Glutamatergic neuron (in vitro differentiated cells): ENCODE measurements around the gene CLSTN2. TPM values are rescaled to one million over a fixed set of nuclear protein-coding genes. Genes with fewer than 3 reads are reported as not detected.

ENCODE experiments used
- DNase-seq: peaks from one replicate; pipeline ENCODE4 v3.0.0; 2022
- H3K27ac Mint-ChIP-seq: one replicate; pipeline ENCODE4 v1.8.0; 2020; ENCODE audit warnings: mild to moderate bottlenecking, mixed read lengths, inconsistent platforms; ENCODE audit not compliant: unreplicated experiment
- H3K27me3 Mint-ChIP-seq: one replicate; pipeline ENCODE4 v1.8.0; 2020; ENCODE audit warnings: mild to moderate bottlenecking, moderate library complexity, mixed read lengths, inconsistent platforms; ENCODE audit not compliant: unreplicated experiment
- H3K36me3 Mint-ChIP-seq: one replicate; pipeline ENCODE4 v1.8.0; 2020; ENCODE audit warnings: mild to moderate bottlenecking, mixed read lengths, inconsistent platforms; ENCODE audit not compliant: unreplicated experiment
- H3K4me1 Mint-ChIP-seq: one replicate; pipeline ENCODE4 v1.8.0; 2020; ENCODE audit warnings: mild to moderate bottlenecking, low read depth, mixed read lengths, inconsistent platforms; ENCODE audit not compliant: unreplicated experiment
- H3K4me3 Mint-ChIP-seq: one replicate; pipeline ENCODE4 v1.8.0; 2020; ENCODE audit warnings: mild to moderate bottlenecking, mixed read lengths, inconsistent platforms; ENCODE audit not compliant: unreplicated experiment
- H3K9me3 Mint-ChIP-seq: one replicate; pipeline ENCODE4 v1.8.0; 2020; ENCODE audit warnings: mild to moderate bottlenecking, moderate library complexity, mixed read lengths, inconsistent platforms; ENCODE audit not compliant: unreplicated experiment
- total RNA-seq: library from RNA; stranded (reverse); fragmentation: NEBNext Ultra II Directional; extraction: Animal tissue kit (Norgen Biotek cat#: 25700); gene quantifications from one replicate; pipeline ENCODE4 v1.2.1, GENCODE V29; 2021; ENCODE audit not compliant: unreplicated experiment
- TF ChIP-seq, protein P1 (sequence below): fragments of 200-600 bp; sonication (generic); IDR thresholded peaks from one replicate; pipeline ENCODE4 v1.5.0; 2021; ENCODE audit not compliant: partially characterized antibody, unreplicated experiment

Gene CLSTN2
- total RNA-seq, 1 donor from 2014 or later, result 3.1 TPM

DNA sequence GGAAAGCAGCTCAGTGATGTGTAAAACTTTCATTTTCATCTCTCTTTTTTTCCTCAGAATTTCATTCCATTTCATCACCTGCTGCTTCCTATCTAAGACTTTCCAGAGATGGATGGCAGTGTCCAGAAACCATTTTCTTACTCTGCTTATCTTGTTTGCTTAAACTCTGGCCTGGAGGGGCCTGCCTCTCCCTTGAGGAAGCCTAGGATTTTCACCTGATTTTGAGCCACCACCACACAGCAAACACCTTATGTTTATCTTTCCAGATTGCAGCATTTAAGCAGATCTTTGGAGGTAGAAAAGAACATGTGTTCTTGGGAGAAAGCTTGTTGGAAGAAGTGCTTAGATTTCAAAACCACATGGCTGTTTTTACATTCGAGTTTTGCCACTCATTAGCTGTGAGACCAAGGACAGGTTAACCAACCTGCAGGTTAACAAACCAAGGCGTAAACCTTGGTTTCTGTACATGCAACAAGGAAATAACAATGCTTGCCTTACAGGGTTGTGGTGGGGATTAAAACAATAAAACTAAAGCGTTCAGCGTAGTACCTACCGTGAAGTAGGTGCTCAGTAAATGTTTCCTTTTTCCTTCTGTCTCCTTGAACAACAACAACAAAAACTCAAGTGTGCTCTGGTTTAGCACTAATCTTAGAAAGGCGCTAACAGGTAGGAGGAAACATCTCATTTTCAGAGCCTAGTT is 120.3 kb downstream of the CLSTN2 start:
- H3K27ac Mint-ChIP-seq, result no peak overlapping the region
- H3K4me1 Mint-ChIP-seq, result peaks cover 13% of the 10 kb centered on the region

DNA sequence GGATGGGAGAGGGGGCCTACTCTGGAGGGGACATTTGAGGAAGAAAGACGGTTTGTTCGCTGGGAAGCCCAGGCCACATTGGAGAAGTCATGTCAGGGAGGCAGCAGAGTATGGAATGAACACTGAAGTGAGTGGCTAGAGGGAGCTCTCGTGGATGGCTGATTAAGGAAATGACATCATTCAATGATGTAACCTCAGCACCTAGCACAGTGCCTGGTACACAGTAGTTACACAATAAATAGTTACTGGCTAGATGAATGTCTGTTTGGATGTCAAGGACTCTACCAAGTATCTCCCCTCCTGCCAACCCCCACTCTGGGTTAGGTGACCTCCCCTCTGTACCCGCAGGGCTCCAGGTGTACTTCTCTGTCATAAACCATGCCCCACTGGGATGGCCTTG is 121.1 kb downstream of the CLSTN2 start:
- H3K9me3 Mint-ChIP-seq, result no peaks in the 10 kb centered on the region
- H3K27me3 Mint-ChIP-seq, result peaks cover 3% of the 10 kb centered on the region
- no peak overlapping the region for H3K4me3 Mint-ChIP-seq
- H3K36me3 Mint-ChIP-seq, result no peaks in the 10 kb centered on the region
- TF ChIP-seq, protein P1, sequence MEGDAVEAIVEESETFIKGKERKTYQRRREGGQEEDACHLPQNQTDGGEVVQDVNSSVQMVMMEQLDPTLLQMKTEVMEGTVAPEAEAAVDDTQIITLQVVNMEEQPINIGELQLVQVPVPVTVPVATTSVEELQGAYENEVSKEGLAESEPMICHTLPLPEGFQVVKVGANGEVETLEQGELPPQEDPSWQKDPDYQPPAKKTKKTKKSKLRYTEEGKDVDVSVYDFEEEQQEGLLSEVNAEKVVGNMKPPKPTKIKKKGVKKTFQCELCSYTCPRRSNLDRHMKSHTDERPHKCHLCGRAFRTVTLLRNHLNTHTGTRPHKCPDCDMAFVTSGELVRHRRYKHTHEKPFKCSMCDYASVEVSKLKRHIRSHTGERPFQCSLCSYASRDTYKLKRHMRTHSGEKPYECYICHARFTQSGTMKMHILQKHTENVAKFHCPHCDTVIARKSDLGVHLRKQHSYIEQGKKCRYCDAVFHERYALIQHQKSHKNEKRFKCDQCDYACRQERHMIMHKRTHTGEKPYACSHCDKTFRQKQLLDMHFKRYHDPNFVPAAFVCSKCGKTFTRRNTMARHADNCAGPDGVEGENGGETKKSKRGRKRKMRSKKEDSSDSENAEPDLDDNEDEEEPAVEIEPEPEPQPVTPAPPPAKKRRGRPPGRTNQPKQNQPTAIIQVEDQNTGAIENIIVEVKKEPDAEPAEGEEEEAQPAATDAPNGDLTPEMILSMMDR, result no peak
- DNase-seq, result no peak
- H3K4me1 Mint-ChIP-seq, result peaks cover 13% of the 10 kb centered on the region
- H3K27ac Mint-ChIP-seq, result no peak overlapping the region

More for the DNA sequence above, 120.3 kb downstream of the CLSTN2 start:
- DNase-seq, result no peak
- no peaks in the 10 kb centered on the region for H3K36me3 Mint-ChIP-seq
- H3K27me3 Mint-ChIP-seq, result peaks cover 3% of the 10 kb centered on the region
- TF ChIP-seq, protein P1, result no peak
- H3K4me3 Mint-ChIP-seq, result no peak overlapping the region
- H3K9me3 Mint-ChIP-seq, result no peaks in the 10 kb centered on the region

DNA sequence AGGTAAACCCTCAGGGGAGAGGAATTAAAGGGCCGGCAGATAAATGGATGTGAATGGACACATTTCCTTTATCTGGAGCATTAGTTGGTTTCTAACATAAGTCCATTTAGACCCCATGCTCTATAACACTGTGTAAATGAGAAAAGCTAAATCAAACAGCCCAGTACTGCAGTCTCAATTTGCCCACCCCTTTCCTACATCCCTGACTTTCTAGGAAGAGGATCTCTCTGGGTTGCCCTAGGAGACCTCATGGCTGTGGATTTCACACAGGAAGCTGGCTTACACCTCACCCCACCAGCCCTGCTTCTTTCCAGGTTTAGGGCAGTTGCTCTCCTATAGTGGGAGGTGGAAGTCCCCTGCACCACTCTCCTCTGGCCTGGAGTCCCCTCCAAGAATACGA is 126.2 kb downstream of the CLSTN2 start:
- Mint-ChIP-seq H3K9me3 (no peaks in the 10 kb centered on the region), H3K4me1 (no peaks in the 10 kb centered on the region), H3K4me3 (no peak overlapping the region), H3K36me3 (no peaks in the 10 kb centered on the region), H3K27ac (no peak overlapping the region), H3K27me3 (no peaks in the 10 kb centered on the region)
- TF ChIP-seq, protein P1, result no peak
- no peak for DNase-seq

DNA sequence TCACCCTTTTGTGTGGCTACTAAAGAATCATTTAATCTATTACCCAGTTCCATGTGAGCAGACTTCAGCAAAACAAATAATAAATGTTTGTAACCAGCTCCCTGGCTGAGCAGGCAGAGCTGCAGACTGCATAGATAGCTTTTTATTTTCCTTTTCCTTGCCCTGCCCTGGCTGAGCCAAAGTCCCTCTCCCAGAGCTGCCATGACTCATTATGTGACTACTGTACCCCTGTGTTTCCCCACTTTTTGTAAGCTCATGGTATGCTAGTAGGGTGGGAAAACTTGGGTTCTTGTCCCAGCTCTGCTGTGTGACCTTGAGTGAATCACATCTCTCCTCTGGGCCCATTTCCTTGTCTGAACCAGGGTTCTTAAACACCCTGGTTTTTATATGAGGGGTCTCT is 127.5 kb downstream of the CLSTN2 start:
- H3K4me3 Mint-ChIP-seq, result no peak overlapping the region
- no peaks in the 10 kb centered on the region for H3K36me3 Mint-ChIP-seq
- no peaks in the 10 kb centered on the region for H3K27me3 Mint-ChIP-seq
- no peaks in the 10 kb centered on the region for H3K4me1 Mint-ChIP-seq
- TF ChIP-seq, protein P1, result no peak
- no peak overlapping the region for H3K27ac Mint-ChIP-seq
- H3K9me3 Mint-ChIP-seq, result no peaks in the 10 kb centered on the region
- no peak for DNase-seq

DNA sequence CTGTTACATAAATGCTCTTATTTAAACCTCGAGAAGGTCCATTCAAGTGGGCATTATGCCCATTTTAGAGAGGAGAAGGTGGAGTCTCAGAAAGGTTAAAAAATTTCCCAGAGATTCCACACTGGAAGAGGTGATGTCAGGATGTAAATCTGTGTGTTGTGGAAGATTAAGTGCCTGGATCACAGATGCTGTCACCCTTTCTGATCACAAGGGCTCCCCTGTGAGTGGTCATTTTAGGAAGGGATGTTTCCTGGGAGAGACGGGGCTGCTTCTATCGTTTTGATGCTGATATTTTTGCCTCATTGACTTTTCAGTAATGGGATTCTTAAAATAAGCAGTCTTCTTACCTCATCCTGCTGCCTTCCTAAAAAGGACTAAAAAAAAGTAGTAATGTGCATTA is 132.5 kb downstream of the CLSTN2 start:
- TF ChIP-seq, protein P1, result no peak
- no peak overlapping the region for H3K27ac Mint-ChIP-seq
- no peaks in the 10 kb centered on the region for H3K27me3 Mint-ChIP-seq
- peaks cover 3% of the 10 kb centered on the region for H3K4me1 Mint-ChIP-seq
- no peaks in the 10 kb centered on the region for H3K36me3 Mint-ChIP-seq
- no peaks in the 10 kb centered on the region for H3K9me3 Mint-ChIP-seq
- H3K4me3 Mint-ChIP-seq, result no peak overlapping the region
- DNase-seq, result no peak
